Prostate gland (tissue), 2 donors: ENCODE data around the gene ROR1. TPM values are rescaled to one million over a fixed set of nuclear protein-coding genes. Genes with fewer than 3 reads are reported as not detected.

Source experiments
- DNase-seq: peaks from one replicate; pipeline ENCODE4 v3.0.0-alpha.2; 2019; ENCODE audit warnings: low spot score
- H3K27ac ChIP-seq, 2 donors: fragments of 200-600 bp; sonication (generic); 2 replicates each; pipeline ENCODE4 v1.5.1; 2017 to 2019
- H3K27me3 ChIP-seq: fragments of 200-600 bp; sonication (generic); replicated peaks from 2 replicates; pipeline ENCODE4 v1.5.1; 2019; ENCODE audit not compliant: insufficient read depth
- H3K36me3 ChIP-seq, 2 donors: fragments of 200-600 bp; sonication (generic); 1 replicate in 1 of 2; 2 replicates in 1 of 2; pipeline versions ENCODE4 v1.5.1 to v1.8.1; 2017 to 2019
- H3K4me1 ChIP-seq: fragments of 200-600 bp; sonication (generic); replicated peaks from 2 replicates; pipeline ENCODE4 v1.5.1; 2019
- H3K4me3 ChIP-seq, 2 donors: fragments of 200-600 bp; sonication (generic); 2 replicates each; pipeline ENCODE4 v1.5.1; 2017 to 2019
- H3K9me3 ChIP-seq: fragments of 200-600 bp; sonication (generic); 2 replicates; pipeline ENCODE4 v1.5.1; 2017
- POLR2A ChIP-seq: fragments of 450-650 bp; IDR thresholded peaks from one replicate; pipeline ENCODE4 v1.6.1; 2016; ENCODE audit warnings: antibody characterized with exemption, mild to moderate bottlenecking
- POLR2AphosphoS5 ChIP-seq: sonication (generic); formaldehyde crosslinking; IDR thresholded peaks from one replicate; pipeline ENCODE4 v1.6.1; 2017; ENCODE audit warnings: antibody characterized with exemption
- WGBS: methylation state at CpG from one replicate; pipeline ENCODE4 v1.1.5; 2018; 5-methylcytosine and 5-hydroxymethylcytosine counted together
- intact Hi-C: fragments of 100-400 bp; cut with DNase I; formaldehyde crosslinking; loops from one replicate; pipeline ENCODE4 v1.14.2; 2022
- total RNA-seq, 2 donors: library from RNA; depleted of rRNA; stranded (reverse); fragments of >200 nt; gene quantifications; one replicate each; pipeline ENCODE4 v1.1.0, GENCODE V29; 2016
- TF ChIP-seq, protein P1 (sequence below), 4 experiments: fragments of 200-600 bp in 2 of 4; fragments of 450-650 bp in 2 of 4; sonication (generic) in 2 of 4; IDR thresholded peaks; 1 replicate in 3 of 4; 2 replicates in 1 of 4; pipeline ENCODE4 v1.5.1; 2016 to 2019; ENCODE audit warnings: antibody characterized with exemption in 4 of 4, mild to moderate bottlenecking in 2 of 4, moderate library complexity in 2 of 4

The ROR1 gene
- total RNA-seq, 2 donors from 2014 or later: 7.3 to 11.1 TPM

DNA sequence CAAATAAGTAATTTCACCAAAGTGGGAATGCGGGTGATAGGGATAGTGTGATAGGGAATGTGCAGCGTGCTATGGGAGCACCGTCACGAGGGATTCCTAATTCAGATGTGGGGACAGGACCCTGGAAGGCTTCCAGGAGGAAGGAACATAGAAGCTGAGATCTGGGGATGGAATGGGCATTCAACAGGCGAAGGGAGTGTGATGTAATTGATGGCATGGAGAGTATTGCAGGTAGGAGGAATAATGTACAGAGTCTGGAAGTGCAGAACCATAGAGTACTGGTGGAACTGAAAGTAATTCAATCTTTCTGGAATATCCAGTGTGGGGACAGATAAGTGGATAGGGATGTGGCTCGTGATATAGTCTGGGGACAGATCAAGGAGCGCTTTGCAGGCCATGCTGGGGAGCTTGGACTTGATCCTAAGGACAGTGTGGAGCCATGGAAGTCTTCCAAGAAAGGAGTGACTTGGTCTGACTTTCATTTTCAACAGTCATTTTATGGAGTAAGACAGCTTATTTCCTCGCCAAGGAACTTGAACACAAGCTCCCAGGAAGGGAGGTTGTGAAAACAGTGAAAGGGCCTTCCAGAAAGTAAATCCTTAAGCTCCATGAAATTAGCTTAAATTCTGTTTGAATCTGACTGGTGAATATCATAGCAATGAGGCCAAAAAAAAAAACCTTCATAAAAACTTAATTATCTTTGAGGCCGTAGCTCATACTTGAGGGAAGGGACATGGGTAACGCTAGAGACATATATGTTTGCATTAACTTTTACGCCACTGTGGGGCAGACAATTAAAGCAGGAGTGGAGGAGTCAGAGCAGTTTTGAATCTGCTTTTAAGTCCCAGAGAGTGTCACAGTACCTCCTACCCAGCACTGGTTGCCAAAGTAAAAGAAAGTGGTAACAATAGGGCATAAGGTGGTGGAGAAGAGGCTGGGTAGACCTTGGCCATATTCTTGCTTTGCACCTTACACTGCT lies 55.8 kb downstream of the ROR1 start:
- Histone ChIP-seq H3K4me1 (peaks cover 2% of the 10 kb centered on the region), H3K27ac (peak overlapping the region; percentile 26 to 33)

DNA sequence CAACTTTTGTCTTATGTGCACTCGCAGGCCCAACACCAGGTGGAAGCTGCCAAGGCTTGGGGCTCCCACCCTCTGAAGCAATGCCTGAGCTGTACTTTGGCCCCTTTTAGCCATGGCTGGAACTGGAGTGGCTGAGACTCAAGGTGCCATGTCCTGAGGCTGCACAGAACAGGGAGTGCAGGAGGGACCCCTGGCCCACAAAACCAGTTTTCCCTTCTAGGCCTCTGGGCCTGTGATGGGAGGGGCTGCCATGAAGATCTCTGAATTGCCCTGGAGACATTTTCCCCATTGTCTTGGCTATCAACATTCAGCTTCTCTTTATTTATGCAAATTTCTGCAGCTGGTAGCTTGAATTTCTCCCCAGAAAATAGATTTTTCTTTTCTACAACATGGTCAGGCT lies 57.6 kb downstream of the ROR1 start:
- intact Hi-C loops: no loop called here
- TF ChIP-seq, protein P1, sequence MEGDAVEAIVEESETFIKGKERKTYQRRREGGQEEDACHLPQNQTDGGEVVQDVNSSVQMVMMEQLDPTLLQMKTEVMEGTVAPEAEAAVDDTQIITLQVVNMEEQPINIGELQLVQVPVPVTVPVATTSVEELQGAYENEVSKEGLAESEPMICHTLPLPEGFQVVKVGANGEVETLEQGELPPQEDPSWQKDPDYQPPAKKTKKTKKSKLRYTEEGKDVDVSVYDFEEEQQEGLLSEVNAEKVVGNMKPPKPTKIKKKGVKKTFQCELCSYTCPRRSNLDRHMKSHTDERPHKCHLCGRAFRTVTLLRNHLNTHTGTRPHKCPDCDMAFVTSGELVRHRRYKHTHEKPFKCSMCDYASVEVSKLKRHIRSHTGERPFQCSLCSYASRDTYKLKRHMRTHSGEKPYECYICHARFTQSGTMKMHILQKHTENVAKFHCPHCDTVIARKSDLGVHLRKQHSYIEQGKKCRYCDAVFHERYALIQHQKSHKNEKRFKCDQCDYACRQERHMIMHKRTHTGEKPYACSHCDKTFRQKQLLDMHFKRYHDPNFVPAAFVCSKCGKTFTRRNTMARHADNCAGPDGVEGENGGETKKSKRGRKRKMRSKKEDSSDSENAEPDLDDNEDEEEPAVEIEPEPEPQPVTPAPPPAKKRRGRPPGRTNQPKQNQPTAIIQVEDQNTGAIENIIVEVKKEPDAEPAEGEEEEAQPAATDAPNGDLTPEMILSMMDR (IDR thresholded peaks at IDR 0.05): no peak
- TF ChIP-seq POLR2AphosphoS5 (no peak), POLR2A (no peak)
- no peak for DNase-seq
- H3K36me3 ChIP-seq: no peaks in the 10 kb centered on the region
- H3K9me3 ChIP-seq: no peaks in the 10 kb centered on the region
- WGBS: 95% methylated on average over 1 of the region's 1 CpG
- no peak overlapping the region for H3K4me3 ChIP-seq
- no peaks in the 10 kb centered on the region for H3K27me3 ChIP-seq
- peaks cover 2% of the 10 kb centered on the region for H3K4me1 ChIP-seq
- no peak overlapping the region for H3K27ac ChIP-seq

More for the DNA sequence above, 55.8 kb downstream of the ROR1 start:
- Histone ChIP-seq H3K4me3 (no peak overlapping the region), H3K27me3 (no peaks in the 10 kb centered on the region), H3K36me3 (no peaks in the 10 kb centered on the region), H3K9me3 (no peaks in the 10 kb centered on the region)
- DNase-seq: peak; percentile 10
- WGBS: 60% methylated on average over 11 of the region's 11 CpGs
- no peak for TF ChIP-seq POLR2A
- TF ChIP-seq POLR2AphosphoS5: peak; percentile 26
- intact Hi-C loops: loop anchor here (5.0 kb wide), 1 partner anchor 38 kb away; no protein-coding TSS in a partner anchor

- Histone ChIP-seq H3K27ac (no peak overlapping the region), H3K9me3 (no peaks in the 10 kb centered on the region), H3K4me3 (no peak overlapping the region), H3K4me1 (peaks cover 2% of the 10 kb centered on the region), H3K36me3 (no peaks in the 10 kb centered on the region), H3K27me3 (no peaks in the 10 kb centered on the region)
- intact Hi-C loops: no loop called here
- DNase-seq: no peak
- no peak for TF ChIP-seq POLR2AphosphoS5
- TF ChIP-seq, protein P1 (IDR thresholded peaks at IDR 0.05): no peak
- no peak for TF ChIP-seq POLR2A
- 36% methylated on average over 7 of the region's 7 CpGs for WGBS
Observed at GRCh38 chr1:63833363-63834119, 59.7 kb downstream of the ROR1 start.

- TF ChIP-seq POLR2AphosphoS5 (no peak), POLR2A (no peak)
- TF ChIP-seq, protein P1 (IDR thresholded peaks at IDR 0.05): no peak
- no peak for DNase-seq
- Histone ChIP-seq H3K9me3 (no peaks in the 10 kb centered on the region), H3K4me1 (no peaks in the 10 kb centered on the region), H3K4me3 (no peak overlapping the region), H3K27ac (no peak overlapping the region), H3K36me3 (no peaks in the 10 kb centered on the region), H3K27me3 (no peaks in the 10 kb centered on the region)
- intact Hi-C loops: no loop called here
- 60% methylated on average over 1 of the region's 1 CpG for WGBS
Observed at GRCh38 chr1:63835128-63835527, 61.3 kb downstream of the ROR1 start.

- intact Hi-C loops: no loop called here
Observed at GRCh38 chr1:63836374-63836773, 62.6 kb downstream of the ROR1 start.

More at GRCh38 chr1:63836374-63836773, 62.6 kb downstream of the ROR1 start:
- Histone ChIP-seq H3K4me1 (no peaks in the 10 kb centered on the region), H3K27ac (no peak overlapping the region), H3K4me3 (no peak overlapping the region), H3K27me3 (no peaks in the 10 kb centered on the region), H3K36me3 (no peaks in the 10 kb centered on the region), H3K9me3 (no peaks in the 10 kb centered on the region)
- 85% methylated on average over 1 of the region's 1 CpG for WGBS
- no peak for TF ChIP-seq POLR2A
- TF ChIP-seq, protein P1 (IDR thresholded peaks at IDR 0.05): no peak
- TF ChIP-seq POLR2AphosphoS5: no peak
- DNase-seq: no peak
